Right hindlimb (tissue), 1 donor: Measurements from ENCODE around the gene SLC9A8.
A peak's percentile ranks its signal among the peaks of the same experiment; 100 is the strongest.
"Not testable (repeated sequence)": the region's sequence is repeated elsewhere in the genome, so short reads cannot be mapped to it uniquely, and the experiment has no call there.

Experiments used
- DNase-seq: peaks from one replicate; pipeline ENCODE4 v3.0.0-alpha.2; 2018

Gene SLC9A8

GRCh38 chr20:49812507-49813304 lies at the start of gene SLC9A8:
Gene SLC9A8 (plus strand): TSS chr20:49812828. CDS start chr20:49812923, 95 bp downstream.
- peak; percentile 94 for DNase-seq

GRCh38 chr20:49762940-49763766 lies 49.5 kb upstream of the SLC9A8 start:
- DNase-seq: no peak

DNA sequence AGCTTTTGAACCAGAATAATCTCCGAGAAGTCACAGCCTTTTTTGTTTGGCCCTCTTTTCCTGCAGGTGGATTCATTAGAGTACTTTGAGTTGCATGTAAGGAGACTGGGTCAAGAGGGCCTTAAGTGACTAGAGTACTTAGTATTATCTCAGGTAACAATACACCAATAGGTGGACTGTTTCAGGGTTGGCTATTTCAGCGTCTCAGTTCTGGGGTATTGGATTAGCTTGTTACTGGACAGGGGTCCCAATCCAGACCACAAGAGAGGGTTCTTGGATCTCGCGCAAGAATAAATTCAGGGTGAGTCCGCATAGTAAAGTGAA lies 47.3 kb upstream of the SLC9A8 start:
- no peak for DNase-seq

- DNase-seq: peak; percentile 44
Observed at GRCh38 chr20:49765846-49766541, 46.6 kb upstream of the SLC9A8 start.

DNA sequence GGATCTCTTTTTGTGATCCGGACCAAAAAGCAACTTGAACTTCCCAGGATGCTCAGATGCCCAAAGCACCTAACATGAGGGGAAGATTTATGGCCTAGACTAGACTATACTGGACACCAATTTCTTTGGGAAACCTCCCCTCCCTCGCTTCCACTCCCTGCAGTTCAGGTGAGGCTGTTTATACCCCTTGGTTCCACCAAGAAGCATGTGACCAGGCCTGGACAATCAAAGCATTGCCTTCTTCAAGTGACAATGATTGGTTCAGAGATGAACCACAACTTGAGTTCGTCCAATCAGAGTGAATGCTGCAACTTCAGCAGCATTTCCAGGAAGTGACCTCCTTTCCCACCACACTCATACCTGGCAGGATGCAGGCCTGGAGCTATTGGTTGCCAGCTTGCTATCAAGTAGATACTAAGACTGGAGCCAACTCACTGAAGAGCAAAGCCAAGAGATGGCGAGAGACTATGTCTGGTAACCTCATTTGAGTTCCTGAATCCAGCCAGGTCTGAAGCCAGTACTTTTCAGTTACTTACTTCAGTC lies 45.6 kb upstream of the SLC9A8 start:
- DNase-seq: peak; percentile 42

DNA sequence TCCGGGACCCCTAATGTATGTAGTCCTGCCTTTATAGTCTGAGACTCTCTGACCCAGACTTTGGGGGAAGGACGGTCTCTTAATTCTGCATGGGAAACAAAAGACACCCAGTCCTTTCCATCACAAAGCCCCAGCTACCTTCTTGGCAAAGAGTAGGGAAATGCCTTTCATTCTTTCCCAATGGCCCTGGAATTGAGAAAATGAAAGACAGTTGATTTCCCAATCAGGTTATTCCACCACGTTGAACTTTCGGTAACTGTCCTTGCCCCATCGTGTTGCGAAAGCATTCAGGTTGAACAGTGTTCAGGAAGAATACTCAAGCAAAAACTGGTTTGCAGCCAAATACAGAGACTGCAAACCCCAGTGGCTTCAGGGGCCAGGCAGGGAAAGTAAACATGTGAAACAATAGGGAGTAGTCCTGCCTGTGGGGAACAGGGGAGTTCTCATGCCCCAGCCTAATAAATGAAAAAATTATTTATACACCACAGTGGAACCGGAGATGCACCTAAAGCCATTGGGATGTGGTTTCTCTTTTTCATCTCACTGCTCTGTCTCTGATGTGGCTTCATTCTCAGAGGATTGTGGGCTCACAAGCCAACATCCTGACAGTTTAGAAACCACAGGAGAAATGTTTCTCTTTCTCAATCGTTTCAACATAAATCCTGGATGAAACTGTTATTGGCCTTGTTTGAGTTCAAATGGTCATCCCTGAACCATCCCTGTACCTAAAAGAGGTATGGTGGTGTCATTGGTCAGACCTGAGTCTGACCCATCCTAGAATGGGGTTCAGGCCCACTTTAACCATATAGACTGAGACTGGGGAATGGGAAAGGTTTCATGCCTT lies 44.2 kb upstream of the SLC9A8 start:
- peak; percentile 58 for DNase-seq

DNA sequence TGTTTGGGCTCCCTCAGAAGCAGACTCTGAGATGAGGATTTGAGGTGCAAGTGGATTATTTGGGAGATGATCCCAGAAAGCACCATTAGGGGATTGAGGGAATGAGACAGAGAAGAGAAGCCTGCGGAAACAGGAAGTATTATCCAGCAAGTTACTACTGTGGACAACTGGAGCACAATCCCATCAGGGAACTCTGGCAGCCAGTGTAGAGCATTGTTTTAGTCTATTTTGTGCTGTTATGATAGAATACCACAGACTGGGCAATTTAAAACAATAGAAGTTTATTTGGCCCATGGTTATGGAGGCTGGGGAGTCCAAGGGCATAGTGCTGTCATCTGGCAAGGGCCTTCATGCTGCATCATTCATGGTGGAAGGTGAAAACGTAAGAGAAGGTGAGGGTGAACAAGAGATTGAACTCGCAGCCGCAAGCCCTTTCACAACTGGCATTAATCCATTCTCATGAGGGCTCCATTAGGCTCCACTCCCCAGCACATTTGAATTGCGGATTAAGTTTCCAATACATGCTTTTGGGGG lies 43.5 kb upstream of the SLC9A8 start:
- no peak for DNase-seq

GRCh38 chr20:49770634-49771033 lies 42.0 kb upstream of the SLC9A8 start:
- DNase-seq: no peak

DNA sequence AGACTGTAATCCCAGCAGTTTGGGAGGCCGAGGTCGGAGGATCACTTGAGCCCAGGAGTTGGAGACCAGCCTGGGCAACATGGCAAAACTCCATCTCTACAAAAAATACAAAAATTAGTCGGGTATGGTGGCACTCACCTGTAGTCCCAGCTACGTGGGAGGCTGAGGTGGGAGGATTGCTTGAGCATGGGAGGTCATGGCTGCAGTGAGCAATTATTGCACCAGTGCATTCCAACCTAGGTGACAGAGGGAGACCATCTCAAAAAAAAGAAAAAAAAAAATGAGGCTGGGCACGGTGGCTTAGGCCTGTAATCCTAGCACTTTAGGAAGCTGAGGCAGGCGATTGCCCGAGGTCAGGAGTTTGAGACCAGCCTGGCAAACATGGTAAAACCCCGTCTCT lies 38.4 kb upstream of the SLC9A8 start:
- DNase-seq: not testable (repeated sequence)

- DNase-seq: peak; percentile 74
Observed at GRCh38 chr20:49775229-49775693, 37.4 kb upstream of the SLC9A8 start.

DNA sequence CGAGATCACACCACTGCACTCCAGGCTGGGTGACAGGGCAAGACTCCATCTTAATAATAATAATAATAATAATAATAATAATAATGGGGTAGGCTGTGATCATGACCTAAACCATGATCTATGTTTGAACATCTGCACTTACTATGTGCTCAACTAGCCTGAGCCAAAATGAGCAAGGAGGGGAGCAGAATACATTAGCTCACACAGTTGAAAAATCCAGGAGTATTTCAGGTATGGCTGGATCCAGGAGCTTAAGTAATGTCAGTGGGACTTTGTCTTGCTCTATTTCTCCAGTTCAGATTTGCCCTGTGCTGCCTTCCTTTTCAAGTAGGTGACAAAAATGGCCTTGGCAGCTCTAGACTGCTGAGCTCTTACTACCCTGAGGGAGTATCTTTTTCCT lies 32.7 kb upstream of the SLC9A8 start:
- DNase-seq: no peak

GRCh38 chr20:49781676-49782075 lies 31.0 kb upstream of the SLC9A8 start:
- no peak for DNase-seq

DNA sequence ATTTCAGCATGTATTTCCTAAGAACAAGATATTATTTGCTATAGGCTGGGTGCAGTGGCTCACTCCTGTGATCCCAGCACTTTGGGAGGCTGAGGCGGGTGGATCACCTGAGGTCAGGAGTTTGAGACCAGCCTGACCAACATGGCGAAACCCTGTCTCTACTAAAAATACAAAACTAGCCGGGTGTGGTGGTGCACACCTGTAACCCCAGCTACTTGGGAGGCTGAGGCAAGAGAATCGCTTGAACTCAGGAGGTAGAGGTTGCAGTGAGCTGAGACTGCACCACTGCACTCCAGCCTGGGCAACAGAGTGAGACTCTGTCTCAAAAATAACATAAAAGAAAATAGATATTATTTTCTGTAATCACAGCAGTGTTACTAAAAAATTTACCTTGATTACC lies 30.2 kb upstream of the SLC9A8 start:
- not testable (repeated sequence) for DNase-seq

DNA sequence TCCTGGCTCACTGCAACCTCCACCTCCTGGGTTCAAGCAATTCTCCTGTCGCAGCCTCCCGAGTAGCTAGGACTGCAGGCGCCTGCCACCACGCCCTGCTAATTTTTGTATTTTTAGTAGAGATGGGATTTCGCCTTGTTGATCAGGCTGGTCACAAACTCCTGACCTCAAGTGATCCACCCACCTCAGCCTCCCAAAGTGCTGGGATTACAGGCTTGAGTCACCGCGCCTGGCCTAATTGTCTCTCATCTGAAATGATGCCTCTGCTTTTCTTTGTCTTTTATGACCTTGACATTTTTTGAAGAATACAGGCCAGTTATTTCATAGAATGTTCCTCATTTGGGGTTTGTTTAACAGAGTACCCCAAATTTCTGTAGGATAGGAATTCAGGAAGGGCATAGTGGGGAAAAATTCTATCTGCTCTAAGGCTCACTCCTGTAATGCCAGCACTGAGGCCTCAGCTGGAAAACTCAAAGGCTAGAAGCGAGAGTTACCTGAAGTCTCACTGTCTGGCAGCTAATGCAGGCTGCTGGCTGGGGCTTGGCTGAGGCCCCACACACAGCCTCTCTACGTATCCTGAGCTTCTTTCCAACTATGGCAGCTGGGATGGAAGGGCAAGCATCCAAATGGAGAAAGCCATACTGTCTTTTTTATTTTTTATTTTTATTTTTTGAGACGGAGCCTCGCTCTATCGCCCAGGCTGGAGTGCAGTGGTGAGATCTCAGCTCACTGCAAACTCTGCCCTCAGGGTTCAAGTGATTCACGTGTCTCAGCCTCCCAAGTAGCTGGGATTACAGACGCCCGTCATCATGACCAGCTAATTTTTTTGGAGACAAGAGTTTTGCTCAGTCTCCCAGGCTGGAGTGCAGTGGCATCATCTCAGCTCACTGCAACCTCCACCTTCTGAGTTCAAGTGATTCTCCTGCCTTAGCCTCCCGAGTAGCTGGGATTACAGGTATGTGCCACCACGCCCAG lies 29.3 kb upstream of the SLC9A8 start:
- peak; percentile 74 for DNase-seq

GRCh38 chr20:49784291-49784690 lies 28.3 kb upstream of the SLC9A8 start:
- DNase-seq: no peak

- no peak for DNase-seq
Observed at GRCh38 chr20:49785149-49785851, 27.3 kb upstream of the SLC9A8 start.

DNA sequence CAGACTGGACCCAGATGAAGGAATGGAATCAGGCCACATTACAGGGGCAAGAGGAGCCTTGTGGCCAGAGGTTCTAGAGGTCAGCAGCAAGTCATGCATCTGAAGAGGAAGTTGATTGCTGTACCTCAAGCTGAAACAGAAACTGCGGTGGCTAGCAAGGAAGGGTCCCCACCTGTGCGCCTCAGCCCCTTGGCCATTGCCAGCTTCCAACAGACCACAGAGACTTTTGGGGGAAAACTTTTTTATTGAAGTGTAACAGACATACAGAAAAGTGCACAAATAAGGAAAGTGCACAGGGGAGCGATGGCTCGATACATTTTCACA lies 26.8 kb upstream of the SLC9A8 start:
- no peak for DNase-seq

DNA sequence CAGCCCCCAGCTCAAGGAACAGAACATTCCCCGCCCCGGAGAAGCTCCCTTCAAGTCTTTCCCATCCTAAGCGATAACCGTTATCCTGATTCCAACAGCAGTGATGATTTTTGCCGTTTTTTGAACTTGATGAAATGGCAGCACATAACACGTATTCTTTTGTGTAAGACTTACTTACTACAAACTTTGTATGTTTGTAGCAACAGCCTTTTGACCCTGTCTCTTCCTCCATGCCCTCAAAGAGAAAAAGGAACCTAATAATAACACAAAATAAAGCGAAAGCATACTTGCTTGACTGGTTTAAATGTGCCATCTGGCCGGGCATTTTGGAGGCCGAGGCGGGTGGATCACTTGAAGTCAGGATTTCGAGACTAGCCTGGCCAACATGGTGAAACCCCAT lies 26.4 kb upstream of the SLC9A8 start:
- no peak for DNase-seq

- DNase-seq: no peak
Observed at GRCh38 chr20:49786668-49787370, 25.8 kb upstream of the SLC9A8 start.
